ENCODE results near the gene FNDC7. TPM values are rescaled to one million over a fixed set of nuclear protein-coding genes. Genes with fewer than 3 reads are reported as not detected.
A peak's percentile ranks its signal among the peaks of the same experiment; 100 is the strongest.

Gene FNDC7
- total and polyA plus RNA-seq, 9 of the 15 experiments (the other 6 are each of a cell fraction or from before 2014, with no cell fraction given): not detected

GRCh38 chr1:108692724-108693655 is 19.7 kb upstream of the FNDC7 start (continued):
- TF ChIP-seq NFRKB (IDR thresholded peaks at IDR 0.05; ENCODE audit: low read depth): no peak

GRCh38 chr1:108695535-108695934 is 17.2 kb upstream of the FNDC7 start:
- Histone ChIP-seq H3K36me3 (ENCODE audit: control insufficient read depth, insufficient read depth, low read length) (peaks cover 74% of the 10 kb centered on the region), H3K9me3 (replicated peaks; ENCODE audit: control insufficient read depth, insufficient read depth, low read depth, low read length) (no peaks in the 10 kb centered on the region), H3K9ac (ENCODE audit: insufficient read depth in 1 of 2, low read depth in 2 of 2, low read length in 2 of 2) (peak overlapping the region in 1 of 2 experiments; percentile 91; a peak in 1 of 4 replicates), H3K79me2 (ENCODE audit: control insufficient read depth, insufficient read depth, low read length) (peaks cover 72% of the 10 kb centered on the region), H3K4me2 (ENCODE audit: insufficient read depth, low read length) (no peak overlapping the region), H3K27ac (ENCODE audit: extremely low read depth, low read depth, low read length) (no peak overlapping the region), H3K27me3 (ENCODE audit: control insufficient read depth in 2 of 2, insufficient read depth in 2 of 2, low read length in 2 of 2) (no peaks in the 10 kb centered on the region), H3K4me3 (no peak overlapping the region), H2AFZ (ENCODE audit: low read depth, low read length) (no peak overlapping the region), H3K4me1 (replicated peaks in 1 of 2; ENCODE audit: control insufficient read depth in 2 of 2, insufficient read depth in 2 of 2, low read length in 2 of 2) (peaks cover 3 to 7% of the 10 kb centered on the region in 2 experiments; a peak in 3 of 5 replicates), H3K9me1 (ENCODE audit: control insufficient read depth, insufficient read depth, low read length) (no peaks in the 10 kb centered on the region), H4K20me1 (replicated peaks; ENCODE audit: control insufficient read depth, insufficient read depth, low read length) (peaks cover 17% of the 10 kb centered on the region)
- DNase-seq (ENCODE audit: extremely low read depth in 1 of 4, low spot score in 3 of 4) (no peak), FAIRE-seq (no peak), ATAC-seq (no peak)
- CTCF ChIA-PET (ENCODE audit: low intra/inter-chr PET ratio): interaction anchor here (0.6 kb wide), 1 partner anchor 14 kb away, joined by 3 read pairs; no protein-coding TSS in a partner anchor
- POLR2A ChIA-PET: interaction anchor here (0.7 to 5.6 kb wide), 2 partner anchors 9 to 11 kb away, joined by 3 to 97 read pairs; no protein-coding TSS in a partner anchor
- in situ Hi-C loops (cut with MboI): no loop called here
- 0 out of 2 replicates have a peak, but pooled peaks have one; percentile 15 for TF ChIP-seq SPI1 (IDR thresholded peaks at IDR 0.05; ENCODE audit: borderline replicate concordance, low read depth, low read length)
- no peak for TF ChIP-seq ELF4 (CRISPR knock-in tag; IDR thresholded peaks at IDR 0.05)
- no TSS peak for BruUV-seq (replicated peaks)
- WGBS (ENCODE audit: insufficient coverage, low coverage, missing lambda C conversion rate): 88% methylated on average over 5 of the region's 5 CpGs
- intact Hi-C loops (cut with micrococcal nuclease): no loop called here
